Ramos (cell line): Measurements from ENCODE around the gene AKAP12.
"Not testable (repeated sequence)": the region's sequence is repeated elsewhere in the genome, so short reads cannot be mapped to it uniquely, and the experiment has no call there.

ENCODE experiments used
- in situ Hi-C: fragments of 300-500 bp; cut with MboI; formaldehyde crosslinking; loops from one replicate; pipeline ENCODE4 v1.14.3; 2022; ENCODE audit warnings: low sequenced_read_pairs; ENCODE audit not compliant: unreplicated experiment

Gene AKAP12

GRCh38 chr6:151338651-151339200 lies 99.0 kb downstream of the AKAP12 start:
- in situ Hi-C loops, result no loop called here

DNA sequence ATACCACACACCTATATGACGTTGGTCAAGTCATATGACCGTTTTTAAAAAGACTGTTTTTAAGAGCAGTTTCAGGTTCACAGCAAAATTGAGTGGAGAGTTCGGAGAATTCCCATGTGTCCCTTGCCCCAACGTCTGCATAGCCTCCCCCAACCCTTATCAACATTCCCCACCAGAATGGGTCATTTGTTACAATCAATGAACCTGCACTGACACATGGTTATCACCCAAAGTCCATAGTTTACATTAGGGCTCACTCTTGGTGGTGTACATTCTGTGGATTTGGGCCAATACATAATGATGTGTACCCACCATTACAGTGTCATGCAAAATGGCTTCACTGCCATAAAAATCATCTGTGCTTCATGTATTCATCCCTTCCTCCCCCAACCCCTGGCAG lies 99.6 kb downstream of the AKAP12 start:
- in situ Hi-C loops, result no loop called here

GRCh38 chr6:151340219-151340978 lies 100.6 kb downstream of the AKAP12 start:
- in situ Hi-C loops, result no loop called here

DNA sequence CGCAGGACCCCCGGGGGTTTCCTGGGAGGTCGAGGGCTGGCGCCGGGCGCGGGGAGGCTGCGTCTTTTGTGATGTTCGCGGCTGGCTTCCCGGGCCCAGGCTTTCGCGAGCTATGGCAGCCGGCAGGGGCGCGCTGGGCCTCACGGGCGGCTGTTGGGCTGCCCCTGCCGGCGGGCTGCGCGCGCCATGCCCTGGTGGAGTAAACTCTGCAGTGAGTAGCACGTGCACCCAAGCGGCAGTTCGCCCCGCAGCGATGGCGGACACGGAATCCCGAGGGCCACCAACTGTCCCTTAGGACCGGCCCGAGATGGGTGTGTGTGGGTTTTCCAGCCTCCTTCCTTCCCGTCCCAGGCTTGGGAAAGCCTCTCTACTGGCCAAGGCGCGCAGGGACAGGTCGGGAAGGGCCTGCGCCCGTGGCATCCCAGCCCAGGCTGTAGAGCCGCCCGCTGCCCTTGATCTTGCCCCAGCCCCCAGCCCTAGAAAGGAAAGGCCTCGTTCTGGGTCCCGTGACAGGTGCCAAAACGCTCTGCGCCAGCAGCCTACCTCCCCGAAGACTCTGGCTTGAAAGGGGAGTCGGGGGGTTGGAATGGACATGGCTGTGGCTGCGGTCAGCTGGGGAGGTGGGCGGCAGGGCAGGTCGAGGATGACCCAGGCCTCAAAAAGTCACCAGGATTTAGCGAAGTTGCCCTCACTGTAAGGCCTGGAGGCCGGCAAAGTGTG lies 101.9 kb downstream of the AKAP12 start:
- in situ Hi-C loops, result no loop called here

DNA sequence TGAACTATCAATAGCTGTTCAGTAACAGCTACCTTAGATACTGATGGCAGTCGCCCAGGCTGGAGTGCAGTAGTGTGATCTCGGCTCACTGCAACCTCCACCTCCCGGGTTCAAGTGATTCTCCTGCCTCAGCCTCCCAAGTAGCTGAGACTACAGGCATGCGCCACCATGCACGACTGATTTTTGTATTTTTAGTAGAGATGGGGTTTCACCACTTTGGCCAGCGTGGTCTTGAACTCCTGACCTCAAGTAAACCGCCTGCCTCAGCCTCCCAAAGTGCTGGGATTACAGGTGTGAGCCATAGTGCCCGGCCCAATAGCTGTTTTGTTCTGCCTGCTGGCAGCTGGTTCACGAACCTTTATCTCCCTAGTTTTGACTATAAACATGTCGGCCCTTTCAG lies 103.0 kb downstream of the AKAP12 start:
- in situ Hi-C loops, result not testable (repeated sequence)

GRCh38 chr6:151349651-151350270 lies 110.0 kb downstream of the AKAP12 start:
- in situ Hi-C loops, result no loop called here

DNA sequence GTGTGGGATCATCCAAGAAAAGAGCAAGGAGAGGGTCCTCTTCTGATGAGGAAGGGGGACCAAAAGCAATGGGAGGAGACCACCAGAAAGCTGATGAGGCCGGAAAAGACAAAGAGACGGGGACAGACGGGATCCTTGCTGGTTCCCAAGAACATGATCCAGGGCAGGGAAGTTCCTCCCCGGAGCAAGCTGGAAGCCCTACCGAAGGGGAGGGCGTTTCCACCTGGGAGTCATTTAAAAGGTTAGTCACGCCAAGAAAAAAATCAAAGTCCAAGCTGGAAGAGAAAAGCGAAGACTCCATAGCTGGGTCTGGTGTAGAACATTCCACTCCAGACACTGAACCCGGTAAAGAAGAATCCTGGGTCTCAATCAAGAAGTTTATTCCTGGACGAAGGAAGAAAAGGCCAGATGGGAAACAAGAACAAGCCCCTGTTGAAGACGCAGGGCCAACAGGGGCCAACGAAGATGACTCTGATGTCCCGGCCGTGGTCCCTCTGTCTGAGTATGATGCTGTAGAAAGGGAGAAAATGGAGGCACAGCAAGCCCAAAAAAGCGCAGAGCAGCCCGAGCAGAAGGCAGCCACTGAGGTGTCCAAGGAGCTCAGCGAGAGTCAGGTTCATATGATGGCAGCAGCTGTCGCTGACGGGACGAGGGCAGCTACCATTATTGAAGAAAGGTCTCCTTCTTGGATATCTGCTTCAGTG lies 110.8 kb downstream of the AKAP12 start:
- in situ Hi-C loops, result no loop called here

DNA sequence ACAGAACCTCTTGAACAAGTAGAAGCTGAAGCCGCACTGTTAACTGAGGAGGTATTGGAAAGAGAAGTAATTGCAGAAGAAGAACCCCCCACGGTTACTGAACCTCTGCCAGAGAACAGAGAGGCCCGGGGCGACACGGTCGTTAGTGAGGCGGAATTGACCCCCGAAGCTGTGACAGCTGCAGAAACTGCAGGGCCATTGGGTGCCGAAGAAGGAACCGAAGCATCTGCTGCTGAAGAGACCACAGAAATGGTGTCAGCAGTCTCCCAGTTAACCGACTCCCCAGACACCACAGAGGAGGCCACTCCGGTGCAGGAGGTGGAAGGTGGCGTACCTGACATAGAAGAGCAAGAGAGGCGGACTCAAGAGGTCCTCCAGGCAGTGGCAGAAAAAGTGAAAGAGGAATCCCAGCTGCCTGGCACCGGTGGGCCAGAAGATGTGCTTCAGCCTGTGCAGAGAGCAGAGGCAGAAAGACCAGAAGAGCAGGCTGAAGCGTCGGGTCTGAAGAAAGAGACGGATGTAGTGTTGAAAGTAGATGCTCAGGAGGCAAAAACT lies 111.5 kb downstream of the AKAP12 start:
- in situ Hi-C loops, result no loop called here

- in situ Hi-C loops, result no loop called here
Measured at GRCh38 chr6:151351731-151352130, 112.0 kb downstream of the AKAP12 start.

- in situ Hi-C loops, result no loop called here
Measured at GRCh38 chr6:151352410-151353396, 112.9 kb downstream of the AKAP12 start.

GRCh38 chr6:151353795-151354194 lies 114.0 kb downstream of the AKAP12 start:
- in situ Hi-C loops, result no loop called here

GRCh38 chr6:151356983-151357382 lies 117.2 kb downstream of the AKAP12 start:
- in situ Hi-C loops, result not testable (repeated sequence)

GRCh38 chr6:151357758-151358436 lies 118.1 kb downstream of the AKAP12 start:
- in situ Hi-C loops, result no loop called here

DNA sequence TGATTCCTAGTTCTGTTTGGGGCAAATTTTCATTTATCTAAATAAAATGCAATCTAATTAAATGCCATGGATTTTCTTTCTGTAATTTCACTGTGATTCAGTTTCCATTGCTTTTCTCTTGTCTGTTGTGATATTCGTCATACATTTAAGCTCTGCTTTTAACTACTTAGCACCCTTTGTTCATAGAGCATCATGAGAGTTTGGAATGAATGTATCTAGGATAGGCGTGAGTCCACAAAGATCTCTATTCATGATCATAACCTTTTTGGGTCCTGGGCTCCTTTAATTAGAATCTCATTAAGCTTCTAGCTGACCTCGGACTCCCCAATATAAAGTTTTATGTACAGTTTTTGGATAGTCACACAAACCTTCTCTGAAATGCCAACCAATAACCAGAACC lies 118.7 kb downstream of the AKAP12 start:
- in situ Hi-C loops, result no loop called here

DNA sequence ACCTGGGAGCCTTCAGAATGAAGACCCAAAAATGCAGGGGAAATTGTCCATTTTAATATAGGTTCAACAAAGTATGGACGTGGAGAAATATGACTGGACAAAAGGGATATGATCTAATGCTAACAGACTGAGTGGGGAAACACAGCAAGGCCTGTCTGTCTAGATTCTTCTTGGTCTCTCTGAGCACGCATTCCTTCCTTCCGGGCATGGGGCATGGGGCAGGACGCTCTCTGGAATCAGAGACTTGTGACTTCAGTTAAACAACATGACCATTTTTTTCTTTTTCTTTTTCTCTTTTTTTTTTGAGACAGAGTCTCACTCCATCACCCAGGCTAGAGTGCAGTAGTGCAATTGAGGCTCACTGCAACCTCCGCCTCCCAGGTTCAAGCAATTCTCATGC lies 119.7 kb downstream of the AKAP12 start:
- in situ Hi-C loops, result no loop called here

DNA sequence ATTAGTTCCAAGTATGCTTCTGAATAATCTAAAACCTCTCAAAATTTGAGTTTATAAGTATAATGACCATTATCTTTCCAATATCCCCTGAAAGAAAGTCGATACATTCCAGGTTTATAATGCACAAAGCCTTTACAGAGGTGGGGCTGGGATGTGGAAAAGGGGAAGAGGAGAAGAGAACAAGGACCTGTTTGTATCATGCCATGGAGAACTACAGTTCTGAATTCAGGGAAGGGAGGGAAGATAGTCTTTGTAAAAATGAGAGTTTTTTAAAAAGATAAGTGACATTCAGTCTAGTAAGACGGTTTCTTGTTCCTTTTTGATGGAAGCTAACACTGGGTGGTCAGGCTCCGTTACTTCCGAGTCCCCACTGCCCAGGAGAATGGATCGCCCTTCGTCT lies 125.5 kb downstream of the AKAP12 start:
- in situ Hi-C loops, result no loop called here

DNA sequence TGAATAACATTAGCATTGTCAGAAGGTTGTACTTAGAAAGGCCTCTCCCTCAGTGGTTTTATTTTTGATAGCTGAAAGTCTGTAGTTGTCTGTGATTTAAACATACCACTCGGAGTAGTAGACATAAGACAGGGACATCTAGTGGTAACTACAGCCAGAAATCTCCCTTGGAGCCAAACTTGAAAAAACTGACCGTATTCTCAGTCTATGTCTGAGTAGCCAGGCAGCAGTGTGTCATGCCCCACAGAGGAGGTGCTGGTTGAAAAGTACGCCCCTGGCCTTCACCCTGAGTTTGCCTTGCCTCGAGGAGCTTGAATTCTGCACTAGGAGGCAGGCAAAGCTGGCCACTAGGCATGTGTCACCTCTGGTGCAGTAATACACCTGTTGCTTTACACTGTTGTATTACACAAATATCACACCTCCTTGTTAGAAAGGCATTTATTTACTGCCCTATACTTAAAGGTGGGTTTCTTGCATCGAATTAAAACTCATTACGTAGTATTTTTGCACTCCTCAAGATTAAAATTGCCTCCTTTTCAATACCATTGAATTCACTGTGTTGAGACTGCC lies 130.8 kb downstream of the AKAP12 start:
- in situ Hi-C loops, result no loop called here

DNA sequence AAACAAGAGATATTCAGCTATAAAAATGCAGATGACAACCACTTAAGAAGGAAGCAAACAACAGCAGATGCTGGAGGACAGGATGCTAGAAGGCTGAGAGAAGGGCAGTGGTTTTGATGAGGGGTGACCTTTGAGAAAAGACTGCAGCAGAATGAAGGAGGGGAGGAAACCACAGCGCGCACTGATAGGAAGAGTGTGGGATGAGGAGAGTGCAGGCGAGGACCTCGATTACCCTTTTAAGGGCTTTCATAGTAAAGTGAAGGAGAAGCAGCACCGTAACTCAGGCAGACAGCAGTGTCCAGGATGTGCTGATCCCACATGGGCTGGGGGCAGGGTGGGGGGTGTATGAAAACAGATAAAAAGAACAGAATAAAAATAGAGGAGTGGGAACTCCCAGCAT lies 132.4 kb downstream of the AKAP12 start:
- in situ Hi-C loops, result no loop called here
